CD4-positive, alpha-beta T cell treated with Interleukin-2 at 100 ng/mL for 4 hours (primary cell): ENCODE data around the gene KCNC1.

Experiments
- DNase-seq: peaks from one replicate; pipeline ENCODE4 v3.0.0-alpha.2; 2020; ENCODE audit warnings: low spot score

Gene KCNC1

DNA sequence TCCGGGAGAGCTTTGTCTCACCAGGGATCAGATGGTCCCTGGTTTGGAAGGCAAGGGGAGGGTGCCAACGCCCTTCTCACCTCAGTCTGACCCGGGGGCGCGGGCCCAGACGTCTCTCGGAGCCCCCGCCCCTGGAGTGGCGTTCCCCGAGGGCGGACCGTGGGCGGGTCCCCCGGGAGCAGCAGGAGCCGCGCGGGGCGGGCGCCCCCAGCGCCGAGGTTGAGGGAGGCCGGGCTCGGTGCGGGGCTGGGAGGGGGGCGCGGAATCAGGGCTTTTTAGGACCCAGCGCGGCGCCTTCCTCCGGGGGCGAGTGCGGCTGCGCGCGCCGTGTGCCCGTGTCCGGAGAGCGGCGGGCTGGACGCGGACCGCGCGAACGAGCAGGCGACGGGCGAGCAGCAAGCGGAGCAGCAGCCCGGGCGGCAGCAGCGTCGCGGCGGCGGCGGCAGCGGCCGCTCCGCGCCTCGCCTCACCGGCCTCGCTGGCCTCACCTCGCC lies at the start of gene KCNC1:
Gene KCNC1, plus strand, starts transcription at position 364 of the 494 bp plus-strand sequence. CDS start 1,222 bp downstream, outside the sequence.
- DNase-seq, result no peak

DNA sequence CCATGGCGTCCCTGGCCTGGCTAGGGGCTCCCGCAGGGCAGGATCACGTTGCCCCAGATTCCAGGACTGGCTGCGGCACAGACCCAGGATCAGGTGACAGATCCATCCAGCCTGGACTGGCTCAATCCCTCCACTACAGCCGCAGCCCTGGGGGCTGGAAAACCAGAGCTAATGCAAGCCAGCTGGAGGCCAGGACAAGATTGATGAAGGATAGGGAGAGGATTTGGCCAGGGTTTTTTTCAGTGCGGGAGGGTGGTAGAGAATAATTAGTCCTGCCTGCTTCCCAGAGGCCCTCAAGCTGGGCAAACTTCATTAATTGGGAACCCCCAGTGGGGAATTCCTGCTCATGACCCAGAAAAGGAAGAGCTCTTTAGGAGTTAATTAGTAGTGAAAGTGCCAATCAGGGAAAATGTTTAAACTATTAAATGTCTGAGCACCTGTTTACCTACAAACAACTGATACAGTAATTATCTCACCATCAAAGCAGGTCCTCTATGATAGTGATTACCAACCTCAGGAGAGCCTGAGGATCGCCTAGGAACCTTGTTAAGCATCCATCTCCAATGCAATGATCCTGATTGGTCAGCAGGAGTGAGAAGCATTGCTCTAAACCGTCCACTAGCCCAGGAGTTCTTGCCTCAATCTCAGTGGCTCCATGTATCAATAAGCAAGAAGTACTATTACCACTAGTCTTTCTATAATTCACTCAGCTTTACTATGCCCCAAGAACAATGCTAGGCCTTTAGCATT lies 48.2 kb upstream of the KCNC1 start:
- DNase-seq, result no peak

DNA sequence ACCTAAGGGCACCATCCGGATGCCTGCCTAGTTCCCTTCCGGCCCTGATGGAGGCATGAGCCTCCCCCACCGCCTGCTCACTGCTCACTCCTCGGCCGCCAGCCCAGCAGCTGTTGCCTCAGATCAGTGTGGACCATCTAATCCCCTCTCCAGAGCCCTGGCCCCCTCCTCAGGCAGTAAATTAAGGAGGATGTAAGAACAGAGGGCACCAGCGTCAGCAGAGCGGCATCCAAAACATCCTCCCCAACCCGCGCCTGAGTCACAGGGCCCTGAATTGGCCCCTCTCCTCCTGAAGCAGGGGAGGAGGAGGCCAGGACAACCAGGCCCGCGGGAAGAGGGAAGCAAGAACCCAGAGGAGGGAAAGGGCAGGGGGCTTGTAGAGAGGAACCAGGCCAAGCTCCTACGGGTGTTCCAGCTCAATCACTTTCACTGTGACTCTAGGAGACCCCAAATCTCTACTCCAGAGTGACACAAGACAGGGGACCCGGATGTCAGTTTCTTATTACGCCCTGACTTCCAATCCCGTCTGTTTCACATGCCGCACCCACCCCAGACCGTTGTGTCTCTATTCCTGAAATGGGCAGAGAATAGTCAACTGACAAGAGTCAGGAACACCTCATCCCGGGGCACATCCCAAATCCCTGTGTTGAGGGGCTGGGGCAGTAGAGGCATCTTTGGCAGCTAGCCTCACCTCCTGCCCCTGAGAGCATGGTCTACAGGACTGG lies 46.5 kb upstream of the KCNC1 start:
- DNase-seq, result no peak

DNA sequence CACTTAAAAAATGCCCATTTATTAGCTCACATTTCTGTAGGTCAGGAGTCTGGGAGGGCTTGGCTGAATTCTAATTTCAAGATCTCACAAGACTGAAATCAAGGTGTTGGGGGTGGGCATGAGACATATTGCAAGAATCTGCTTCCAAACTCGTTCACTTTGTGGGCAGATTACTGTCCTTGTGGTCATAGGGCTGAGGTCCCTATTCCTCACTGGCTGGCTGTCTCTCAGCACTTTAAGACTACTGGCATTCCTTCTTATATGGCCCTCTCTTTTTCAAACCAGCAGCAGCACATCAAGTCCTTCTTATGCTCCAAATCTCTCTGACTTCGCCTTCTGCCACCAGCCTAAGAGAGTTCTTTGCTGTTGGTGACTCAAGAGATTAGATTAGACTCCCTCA lies 43.0 kb upstream of the KCNC1 start:
- DNase-seq, result no peak

DNA sequence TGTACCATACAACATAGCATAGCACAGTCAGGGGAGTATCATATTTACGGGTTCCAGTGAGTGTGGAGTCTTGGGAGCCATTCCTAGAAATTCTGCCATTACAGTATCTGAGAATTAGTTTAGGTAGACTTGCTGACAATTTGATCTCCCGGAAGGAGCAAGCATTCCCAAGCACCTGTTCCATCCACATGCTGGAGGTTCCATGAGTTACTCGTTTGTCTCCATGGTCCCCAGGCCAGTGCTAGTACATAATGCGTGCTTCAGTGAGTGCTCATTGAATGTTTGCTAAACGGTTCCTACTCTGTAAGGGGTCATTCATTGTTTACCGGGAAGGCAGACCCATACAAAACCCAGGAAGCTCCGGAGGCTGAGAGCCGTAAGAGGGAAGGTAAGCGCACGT lies 42.6 kb upstream of the KCNC1 start:
- no peak for DNase-seq

DNA sequence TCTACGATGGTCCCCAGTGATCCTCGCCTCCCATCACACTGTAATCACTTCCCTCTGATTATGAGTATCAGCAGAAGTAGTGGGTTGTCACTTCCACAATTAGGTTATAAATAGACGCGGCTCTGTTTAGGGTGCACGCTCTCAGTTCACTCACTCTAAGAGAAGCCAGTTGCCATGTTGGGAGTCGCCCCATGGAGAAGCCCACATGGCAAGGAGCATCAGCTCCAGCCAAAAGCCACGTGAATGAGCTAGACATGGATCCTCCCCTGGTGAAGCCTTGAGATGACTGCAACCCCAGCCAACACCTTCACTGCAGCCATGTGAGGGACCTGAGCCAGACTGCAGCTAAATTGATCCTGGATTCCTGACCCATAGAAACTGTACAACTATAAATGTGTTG lies 41.6 kb upstream of the KCNC1 start:
- DNase-seq, result no peak

DNA sequence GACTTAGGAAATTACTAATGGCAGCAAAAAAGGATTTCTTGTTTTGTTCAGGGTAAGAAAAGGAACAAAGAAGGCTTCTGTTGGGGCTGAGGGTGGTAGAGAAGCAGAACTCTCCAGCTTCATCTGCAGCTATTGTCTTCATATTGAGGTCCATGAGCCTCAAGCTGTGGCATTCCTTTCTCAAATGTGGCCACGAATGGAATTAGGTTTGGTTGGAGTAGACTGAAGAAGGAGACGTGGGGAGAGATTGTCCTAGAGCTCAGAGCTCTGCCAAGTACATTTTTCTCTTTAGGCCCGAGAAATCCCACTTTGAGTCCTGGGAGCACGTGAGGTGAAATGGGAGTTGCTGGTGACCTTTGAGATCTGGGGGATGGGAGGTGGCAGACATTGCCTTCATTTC lies 41.0 kb upstream of the KCNC1 start:
- no peak for DNase-seq

DNA sequence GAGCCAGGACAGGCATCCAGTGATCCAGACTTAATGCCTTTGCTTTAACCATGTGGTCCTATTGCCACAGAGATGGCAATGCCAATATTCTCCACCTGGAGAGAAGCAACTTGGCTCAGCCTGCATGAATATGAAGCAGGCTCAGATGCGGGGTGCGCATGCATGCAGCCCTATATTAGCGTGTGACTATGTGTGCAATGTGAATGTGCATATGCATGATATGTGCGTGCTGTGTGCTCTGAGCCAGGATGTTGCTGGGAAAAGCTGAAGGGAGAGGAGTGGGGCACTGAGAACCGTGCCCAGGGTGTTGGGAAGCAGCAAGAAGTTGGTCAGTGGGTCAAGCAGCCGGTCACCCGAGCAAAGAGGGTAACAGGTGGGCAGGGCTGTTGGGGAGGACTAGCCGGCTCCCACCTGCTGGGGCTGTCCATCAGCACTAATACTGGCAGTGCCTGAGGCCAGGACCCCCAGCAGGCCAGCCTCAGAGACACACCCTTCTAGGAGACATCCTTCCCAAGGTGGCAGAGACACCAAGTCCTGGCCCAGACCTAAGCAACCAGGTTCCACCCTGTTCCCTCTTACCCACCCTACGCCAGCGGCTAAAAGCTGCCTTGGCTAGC lies 40.0 kb upstream of the KCNC1 start:
- DNase-seq, result no peak

DNA sequence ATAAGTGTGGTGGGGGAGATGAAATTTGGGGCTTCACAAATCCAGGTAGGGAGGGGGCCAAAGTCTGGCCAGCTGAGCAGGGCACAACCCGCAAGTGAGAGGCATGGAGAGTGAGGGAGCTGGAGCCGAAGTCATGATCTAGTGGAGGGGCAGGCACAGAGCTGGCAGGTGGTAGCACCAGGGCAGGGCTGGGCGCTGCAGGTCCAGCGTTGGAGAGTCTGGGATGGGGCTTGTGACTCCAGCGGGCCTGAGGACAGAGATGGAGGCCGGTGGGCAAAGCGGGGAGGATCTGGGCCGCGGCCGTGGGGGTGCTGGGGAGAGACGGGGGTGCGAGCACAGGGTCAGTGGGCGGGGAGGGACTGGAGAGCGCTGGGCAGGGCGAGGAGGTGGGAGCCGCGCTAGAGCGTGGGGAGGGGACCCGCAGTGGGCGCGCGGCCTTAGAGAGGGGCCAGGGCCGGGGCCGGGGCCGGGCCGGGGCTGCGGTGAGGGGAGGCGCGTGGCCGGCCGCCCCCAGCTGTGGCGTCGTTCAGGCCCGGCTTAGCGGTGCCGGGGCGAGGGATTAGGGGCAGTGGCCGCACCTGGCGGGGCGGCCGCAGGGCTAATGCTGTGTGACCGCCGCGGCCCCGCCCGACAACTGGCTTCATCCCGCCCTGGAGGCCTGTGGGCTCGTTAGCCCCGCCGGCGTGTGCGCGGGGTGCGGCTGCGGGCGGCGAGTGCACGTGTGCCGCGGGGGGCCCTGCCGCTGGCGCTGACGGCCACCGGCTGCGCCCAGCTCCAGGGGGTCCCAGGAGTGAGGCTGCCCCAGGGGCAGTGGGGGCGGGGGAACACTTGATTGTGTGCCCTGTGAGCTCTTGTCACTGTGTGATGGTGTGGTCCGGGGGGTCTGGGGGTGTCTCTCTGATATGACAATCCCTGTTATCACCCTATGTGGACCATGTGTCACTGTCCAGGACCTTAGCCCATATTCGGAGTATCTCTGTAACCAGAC lies 38.8 kb upstream of the KCNC1 start:
- DNase-seq, result no peak

DNA sequence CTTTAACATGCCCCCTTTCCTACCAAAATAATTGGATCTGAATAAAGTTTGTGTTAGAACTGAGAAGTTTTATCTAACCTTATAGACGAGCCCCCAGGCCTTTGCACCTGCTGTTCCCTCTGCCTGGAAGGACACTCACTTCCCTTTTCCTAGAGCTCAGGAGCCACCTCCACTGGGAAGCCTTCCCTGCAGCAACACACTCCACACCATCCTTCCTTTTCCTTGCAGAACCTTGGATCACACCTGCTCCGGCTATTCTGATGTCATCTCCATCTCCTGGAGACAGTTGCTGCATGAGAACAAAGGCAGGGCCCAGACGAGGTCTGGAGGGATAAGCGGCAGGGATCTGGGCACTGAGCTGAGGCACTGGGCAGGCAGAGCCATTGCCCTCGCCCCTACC lies 37.8 kb upstream of the KCNC1 start:
- DNase-seq, result no peak

DNA sequence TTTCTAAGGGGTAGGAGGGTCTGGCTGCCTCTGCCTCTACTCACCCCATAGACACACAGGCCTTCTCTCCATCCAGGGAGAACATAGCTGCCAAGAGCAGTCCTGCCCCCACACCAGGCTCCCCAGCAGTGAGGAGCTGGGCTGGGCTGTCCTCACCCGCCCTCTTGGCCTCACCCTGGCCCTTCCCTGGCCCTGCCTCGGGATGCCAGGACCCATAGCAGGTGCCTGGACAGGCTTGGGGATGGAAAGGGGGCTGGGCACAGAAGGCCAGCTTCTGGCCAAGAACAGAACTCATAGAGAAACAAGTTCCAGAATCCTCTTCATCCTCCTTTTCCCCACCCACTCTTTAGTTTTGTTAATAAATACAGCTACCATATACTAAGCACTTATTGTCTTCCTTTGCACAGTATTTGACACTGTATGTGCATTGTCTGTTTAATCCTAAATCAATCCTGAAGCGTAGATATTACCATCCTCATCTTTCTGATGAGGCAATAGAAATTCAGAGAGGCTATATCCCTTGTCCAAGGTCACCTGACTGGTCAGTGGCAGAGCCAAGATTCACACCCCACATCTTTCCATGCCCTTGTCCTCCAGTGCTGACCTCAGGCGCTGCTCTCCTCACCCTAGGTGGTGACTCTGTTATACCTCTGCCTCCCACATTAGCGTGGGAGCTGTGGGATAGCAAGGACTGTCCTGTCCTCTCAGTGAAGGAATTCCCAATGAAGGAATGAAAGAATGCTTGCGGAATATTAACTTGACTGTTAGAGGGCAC lies 37.2 kb upstream of the KCNC1 start:
- DNase-seq, result no peak

DNA sequence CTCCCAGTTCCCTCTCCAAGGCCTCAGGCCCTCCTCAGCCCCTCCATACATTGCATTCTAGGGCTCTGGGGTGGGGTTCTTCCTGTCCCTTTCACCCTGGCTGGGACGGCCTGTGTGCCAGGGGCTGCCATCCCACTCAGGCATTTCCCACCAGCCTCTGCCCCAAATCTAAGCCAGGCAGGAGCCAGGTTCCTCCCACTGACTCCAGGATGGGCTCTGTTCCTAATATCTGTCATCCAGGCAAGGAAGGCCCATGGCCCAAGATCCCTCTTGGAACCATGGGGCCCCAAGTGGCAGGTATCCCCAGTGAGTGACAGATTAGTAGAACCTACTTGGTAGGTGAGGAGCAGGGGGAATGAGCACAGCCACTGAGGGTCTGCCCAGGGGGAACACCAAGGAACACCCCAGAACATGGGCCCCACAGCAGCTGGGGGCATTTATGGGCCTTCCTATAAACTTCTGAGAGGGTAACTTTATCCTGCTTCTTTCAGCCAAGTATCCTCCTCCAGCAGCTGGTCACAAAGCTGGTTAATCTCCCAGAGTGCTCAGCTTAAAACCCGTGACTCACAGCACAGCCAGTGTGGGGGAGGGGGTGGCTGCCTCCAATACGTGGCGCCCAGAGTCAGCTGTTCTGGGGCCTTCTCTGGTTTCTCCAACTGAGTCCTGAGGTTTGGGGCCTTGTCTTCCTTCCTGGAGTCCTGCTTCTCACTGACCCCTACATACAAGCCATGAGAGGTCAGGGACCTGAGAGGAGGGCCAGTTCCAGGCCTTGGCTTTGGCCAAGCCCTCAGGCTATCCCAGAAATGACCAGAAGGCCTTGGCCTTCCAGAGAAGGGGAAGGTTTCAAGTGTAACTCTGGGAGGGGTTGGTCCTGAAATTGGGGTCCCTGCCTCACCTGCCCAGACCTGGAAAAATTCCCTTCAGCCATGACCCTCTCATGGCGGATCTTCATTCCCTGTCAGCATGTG lies 35.1 kb upstream of the KCNC1 start:
- DNase-seq, result no peak

DNA sequence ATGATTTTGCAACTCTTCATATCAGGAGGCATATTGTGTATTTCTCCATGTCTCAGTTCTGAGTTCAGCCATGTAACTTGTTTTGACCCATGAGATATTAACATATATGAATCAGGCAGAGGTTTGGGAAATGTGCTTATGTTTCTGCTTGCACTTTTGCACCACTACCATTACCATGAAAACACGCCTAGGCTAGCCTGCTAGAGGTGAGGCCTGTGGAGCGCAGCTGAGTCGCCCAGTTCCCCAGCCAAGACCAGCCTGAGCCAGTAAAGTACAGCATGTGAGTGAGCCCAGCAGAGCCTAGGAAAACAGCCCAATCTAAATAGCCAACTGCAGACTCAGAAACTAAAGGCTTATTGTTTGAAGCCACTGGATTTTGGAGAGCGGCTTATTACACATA lies 33.6 kb upstream of the KCNC1 start:
- no peak for DNase-seq

DNA sequence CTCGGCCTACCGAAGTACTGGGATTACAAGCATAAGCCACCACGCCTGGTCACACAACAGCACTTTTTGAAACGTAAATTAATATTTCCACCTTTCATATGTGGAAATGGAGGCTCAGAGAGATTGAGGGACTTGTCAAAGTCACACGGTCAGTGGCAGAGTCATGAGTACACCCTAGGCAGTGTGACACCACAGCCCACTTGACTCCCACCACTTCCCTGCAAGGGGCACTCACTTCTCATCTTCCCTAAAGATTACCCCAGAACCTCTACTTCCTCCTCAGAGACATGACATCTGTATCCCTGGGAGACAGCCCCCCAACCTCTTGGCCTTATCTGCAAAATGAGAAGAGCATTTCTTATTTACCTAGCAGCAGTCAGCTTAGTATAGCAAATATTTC lies 31.7 kb upstream of the KCNC1 start:
- no peak for DNase-seq

DNA sequence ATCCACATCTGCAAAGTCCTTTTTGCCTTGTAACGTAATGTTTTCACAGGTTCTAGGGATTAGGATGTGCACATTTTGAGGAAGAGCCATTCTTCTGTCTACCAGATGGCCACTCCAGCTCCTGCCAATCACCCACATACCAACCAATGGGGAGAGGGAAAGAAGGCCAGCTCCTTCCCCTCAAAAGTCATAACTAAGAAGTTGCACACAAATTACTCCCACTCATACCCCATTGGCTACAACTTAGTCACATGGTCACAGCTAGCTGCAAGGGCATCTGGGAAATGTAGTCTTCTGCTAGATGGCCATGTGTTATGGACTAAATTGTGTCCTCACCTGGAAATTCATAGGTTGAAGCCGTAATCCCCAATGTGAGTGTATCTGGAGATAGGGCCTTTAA lies 30.6 kb upstream of the KCNC1 start:
- no peak for DNase-seq

DNA sequence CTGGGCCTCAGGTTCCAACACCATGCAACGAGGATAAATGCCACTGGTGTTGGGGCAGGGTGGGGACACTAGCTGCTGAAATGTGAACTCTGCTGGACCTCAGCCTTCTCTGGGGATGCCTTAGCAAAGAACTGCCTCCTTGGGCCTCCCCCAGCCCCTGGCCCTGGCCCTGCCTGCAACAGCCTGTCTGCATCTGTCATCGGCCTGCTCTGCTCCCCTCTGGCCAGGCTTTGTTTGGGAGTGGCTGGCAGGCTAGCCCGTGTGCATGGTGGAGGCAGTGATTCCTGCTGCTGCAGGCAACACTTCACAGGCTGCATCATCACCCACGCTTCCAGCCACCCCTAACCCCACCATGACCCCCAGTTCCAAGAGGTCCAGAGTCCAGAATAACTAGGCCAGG lies 26.8 kb upstream of the KCNC1 start:
- no peak for DNase-seq

DNA sequence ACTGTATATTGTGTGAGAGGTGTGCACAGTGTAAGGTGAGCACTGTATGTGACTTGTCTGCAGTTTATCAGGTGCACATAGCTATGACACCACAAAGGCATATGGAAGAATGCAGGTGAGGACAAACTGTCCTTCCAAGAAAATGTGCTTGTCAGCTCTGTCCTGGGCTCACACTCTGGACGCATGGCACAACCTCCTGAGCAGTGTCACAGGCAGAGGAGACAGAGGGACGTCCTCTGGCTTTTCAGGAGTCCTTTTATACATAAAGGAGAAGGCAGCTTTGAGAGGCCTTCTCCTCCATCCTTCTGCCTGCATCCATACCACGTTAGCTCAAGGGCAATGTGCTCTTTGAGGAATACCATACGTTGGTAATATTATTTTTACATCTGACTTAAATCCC lies 22.7 kb upstream of the KCNC1 start:
- DNase-seq, result no peak

DNA sequence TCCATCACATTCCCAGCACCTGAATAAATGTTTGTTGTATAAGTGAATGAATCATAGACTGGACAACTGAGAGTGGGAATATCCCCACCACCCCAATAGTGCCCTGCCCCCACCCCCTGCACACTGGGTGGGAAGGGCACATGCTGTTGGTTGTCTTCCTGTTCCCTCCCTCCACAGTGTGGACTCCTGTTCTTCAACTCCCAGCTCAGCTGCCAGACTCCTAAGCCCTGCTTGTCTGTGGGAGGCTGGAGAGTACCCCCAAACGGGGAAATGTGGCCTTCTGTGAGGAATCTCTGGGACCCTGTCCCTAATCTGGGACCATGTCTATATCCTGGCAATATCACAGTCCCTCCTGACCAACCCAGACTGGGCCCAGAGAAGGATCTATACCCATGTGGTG lies 20.7 kb upstream of the KCNC1 start:
- no peak for DNase-seq

DNA sequence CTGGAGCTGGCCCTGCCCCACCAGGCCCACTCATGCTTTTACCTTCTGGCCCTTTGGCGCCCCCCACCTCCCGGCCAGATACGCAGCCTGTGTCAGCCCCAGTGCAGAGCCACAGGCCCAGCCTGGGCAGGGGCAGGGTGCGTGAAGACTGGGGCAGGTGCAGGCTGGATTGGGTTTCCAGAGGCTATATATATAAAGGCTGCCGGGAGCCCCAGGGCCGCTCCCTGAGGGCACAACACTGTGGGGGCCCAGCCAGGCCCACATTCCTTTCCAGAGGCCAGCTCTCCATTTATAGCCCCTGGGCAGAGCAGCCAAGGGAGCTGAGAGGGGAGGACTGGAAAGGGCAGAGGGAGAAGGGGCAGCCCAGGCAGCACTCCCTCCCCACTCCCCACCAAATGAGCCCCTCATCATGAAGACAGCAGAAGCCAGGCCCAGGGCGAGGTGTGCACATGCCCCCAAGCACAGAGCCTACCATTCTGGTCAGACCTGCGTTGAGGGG lies 20.2 kb upstream of the KCNC1 start:
- no peak for DNase-seq

DNA sequence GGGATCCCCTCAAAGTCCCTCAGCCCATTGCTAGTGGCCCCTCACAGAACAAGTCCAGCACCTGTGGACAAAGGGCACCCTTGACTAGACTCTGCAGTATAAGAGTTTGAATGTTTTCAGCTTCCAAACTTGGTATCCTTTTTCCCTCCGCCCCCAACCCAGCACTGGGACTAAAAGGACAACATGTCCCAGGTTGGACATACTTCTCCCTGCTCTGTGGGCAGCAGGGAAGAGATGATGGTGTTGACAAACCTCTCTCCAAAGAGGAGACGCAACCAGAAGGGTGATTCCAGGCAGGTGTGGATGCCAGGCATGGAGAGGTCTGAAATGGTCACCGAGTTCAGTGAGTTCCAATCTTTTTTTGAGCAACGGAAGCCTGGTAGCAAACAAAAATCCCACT lies 19.7 kb upstream of the KCNC1 start:
- DNase-seq, result no peak
